Measurements from ENCODE around the gene AMH.
A peak's percentile ranks its signal among the peaks of the same experiment; 100 is the strongest.

Gene AMH

GRCh38 chr19:2216361-2217225 lies 32.5 kb upstream of the AMH start:
- H3K4me3 ChIP-seq (ENCODE audit: low read length in 2 of 2): no peak overlapping the region
- peak overlapping the region; percentile 24 for H2BK5ac ChIP-seq (ENCODE audit: low read length)
- H2BK15ac ChIP-seq (ENCODE audit: low read length): no peak overlapping the region
- H3K9ac ChIP-seq (ENCODE audit: low read depth, low read length, poor library complexity): peak overlapping the region; percentile 63
- peaks cover 64 to 96% of the 10 kb centered on the region in 2 donors for H3K36me3 ChIP-seq (replicated peaks in 1 of 2; ENCODE audit: control insufficient read depth in 2 of 2, insufficient read depth in 2 of 2, low read length in 2 of 2)
- H3K4ac ChIP-seq (ENCODE audit: low read length): no peak overlapping the region
- no peak overlapping the region for H2AK5ac ChIP-seq (ENCODE audit: low read depth, low read length)
- H3K27ac ChIP-seq (replicated peaks; ENCODE audit: low read length): no peak overlapping the region
- no peak overlapping the region for H3K4me2 ChIP-seq (ENCODE audit: insufficient read depth, low read length, poor library complexity, severe bottlenecking)
- WGBS, 2 donors (ENCODE audit: extremely low coverage in 2 of 2, insufficient read length in 2 of 2, insufficient replicate concordance in 1 of 2): no CpG with 5 or more reads among the region's 43 CpGs
- H3K4me1 ChIP-seq (ENCODE audit: control insufficient read depth in 2 of 2, insufficient read depth in 1 of 2, low read depth in 1 of 2, low read length in 2 of 2): no peaks in the 10 kb centered on the region
- DNase-seq (ENCODE audit: low spot score): no peak
- H2BK120ac ChIP-seq (ENCODE audit: low read depth, low read length): peak overlapping the region; percentile 52
- no peaks in the 10 kb centered on the region for H3K9me3 ChIP-seq (replicated peaks in 1 of 2; ENCODE audit: control insufficient read depth in 2 of 2, insufficient read depth in 1 of 2, low read depth in 1 of 2, low read length in 2 of 2)
- no peak overlapping the region for H2AFZ ChIP-seq (ENCODE audit: low read length)
- peak overlapping the region; percentile 85 for H3K23ac ChIP-seq (ENCODE audit: low read depth, low read length, poor library complexity)
- peaks cover 14% of the 10 kb centered on the region for H3K79me1 ChIP-seq (ENCODE audit: low read depth, low read length)
- H3K27me3 ChIP-seq (ENCODE audit: control insufficient read depth in 3 of 3, insufficient read depth in 3 of 3, low read depth in 1 of 3, low read length in 3 of 3): no peaks in the 10 kb centered on the region
- peak overlapping the region; percentile 2 for H3K18ac ChIP-seq (ENCODE audit: low read length)
- peak overlapping the region; percentile 82 for H3K14ac ChIP-seq (ENCODE audit: low read length)
- no peak overlapping the region for H4K91ac ChIP-seq (ENCODE audit: low read depth, low read length, poor library complexity)
- H2BK12ac ChIP-seq (ENCODE audit: low read length): no peak overlapping the region
- H4K8ac ChIP-seq (ENCODE audit: low read depth, low read length): no peak overlapping the region

GRCh38 chr19:2217591-2217990 lies 31.5 kb upstream of the AMH start:
- Histone ChIP-seq H4K8ac (ENCODE audit: low read depth, low read length) (no peak overlapping the region), H3K4me3 (ENCODE audit: low read length in 2 of 2) (no peak overlapping the region), H2BK15ac (ENCODE audit: low read length) (no peak overlapping the region), H4K91ac (ENCODE audit: low read depth, low read length, poor library complexity) (no peak overlapping the region), H3K14ac (ENCODE audit: low read length) (no peak overlapping the region), H3K27ac (replicated peaks; ENCODE audit: low read length) (no peak overlapping the region), H2BK12ac (ENCODE audit: low read length) (no peak overlapping the region), H3K9ac (ENCODE audit: low read depth, low read length, poor library complexity) (no peak overlapping the region), H2AFZ (ENCODE audit: low read length) (no peak overlapping the region), H3K9me3 (replicated peaks in 1 of 2; ENCODE audit: control insufficient read depth in 2 of 2, insufficient read depth in 1 of 2, low read depth in 1 of 2, low read length in 2 of 2) (no peaks in the 10 kb centered on the region), H2BK120ac (ENCODE audit: low read depth, low read length) (no peak overlapping the region), H3K4ac (ENCODE audit: low read length) (no peak overlapping the region), H3K23ac (ENCODE audit: low read depth, low read length, poor library complexity) (peak overlapping the region; percentile 85), H3K4me1 (ENCODE audit: control insufficient read depth in 2 of 2, insufficient read depth in 1 of 2, low read depth in 1 of 2, low read length in 2 of 2) (no peaks in the 10 kb centered on the region), H2AK5ac (ENCODE audit: low read depth, low read length) (no peak overlapping the region), H3K36me3 (replicated peaks in 1 of 2; ENCODE audit: control insufficient read depth in 2 of 2, insufficient read depth in 2 of 2, low read length in 2 of 2) (peaks cover 59 to 95% of the 10 kb centered on the region in 2 donors), H3K18ac (ENCODE audit: low read length) (no peak overlapping the region), H3K79me1 (ENCODE audit: low read depth, low read length) (peaks cover 17% of the 10 kb centered on the region), H3K27me3 (ENCODE audit: control insufficient read depth in 3 of 3, insufficient read depth in 3 of 3, low read depth in 1 of 3, low read length in 3 of 3) (no peaks in the 10 kb centered on the region), H2BK5ac (ENCODE audit: low read length) (peak overlapping the region; percentile 11), H3K4me2 (ENCODE audit: insufficient read depth, low read length, poor library complexity, severe bottlenecking) (no peak overlapping the region)
- no peak for DNase-seq (ENCODE audit: low spot score)
- WGBS, 2 donors (ENCODE audit: extremely low coverage in 2 of 2, insufficient read length in 2 of 2, insufficient replicate concordance in 1 of 2): no CpG with 5 or more reads among the region's 22 CpGs

DNA sequence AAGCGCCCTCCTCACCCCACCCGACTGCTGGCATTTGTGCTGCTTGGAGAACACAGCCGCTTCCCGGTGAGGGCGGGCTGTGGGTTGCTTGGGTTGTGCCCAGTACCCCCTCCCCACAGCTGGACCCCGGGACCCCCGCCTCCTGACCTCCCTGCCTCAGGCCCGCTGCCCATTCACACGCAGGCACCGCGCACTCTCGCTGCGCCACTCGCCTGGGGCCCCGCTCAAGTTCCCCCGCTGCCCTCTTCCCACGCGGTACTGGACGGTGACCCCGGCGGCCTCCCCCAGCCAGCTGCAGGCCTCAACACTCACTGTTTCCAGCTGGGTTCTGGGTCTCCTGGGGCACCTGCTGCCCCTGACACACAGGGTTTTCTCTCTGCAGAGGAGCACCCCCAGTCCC lies 29.4 kb upstream of the AMH start:
- H3K9ac ChIP-seq (ENCODE audit: low read depth, low read length, poor library complexity): peak overlapping the region; percentile 4
- H3K4me1 ChIP-seq (ENCODE audit: control insufficient read depth in 2 of 2, insufficient read depth in 1 of 2, low read depth in 1 of 2, low read length in 2 of 2): no peaks in the 10 kb centered on the region
- no peak overlapping the region for H2AK5ac ChIP-seq (ENCODE audit: low read depth, low read length)
- peaks cover 16% of the 10 kb centered on the region for H3K79me1 ChIP-seq (ENCODE audit: low read depth, low read length)
- H3K4me3 ChIP-seq (ENCODE audit: low read length in 2 of 2): no peak overlapping the region
- no peak overlapping the region for H3K18ac ChIP-seq (ENCODE audit: low read length)
- no peak overlapping the region for H3K27ac ChIP-seq (replicated peaks; ENCODE audit: low read length)
- H3K4ac ChIP-seq (ENCODE audit: low read length): no peak overlapping the region
- H2BK120ac ChIP-seq (ENCODE audit: low read depth, low read length): no peak overlapping the region
- H2BK15ac ChIP-seq (ENCODE audit: low read length): no peak overlapping the region
- H4K91ac ChIP-seq (ENCODE audit: low read depth, low read length, poor library complexity): no peak overlapping the region
- no peaks in the 10 kb centered on the region for H3K27me3 ChIP-seq (ENCODE audit: control insufficient read depth in 3 of 3, insufficient read depth in 3 of 3, low read depth in 1 of 3, low read length in 3 of 3)
- no peak overlapping the region for H3K14ac ChIP-seq (ENCODE audit: low read length)
- H4K8ac ChIP-seq (ENCODE audit: low read depth, low read length): peak overlapping the region; percentile 43
- no peak for DNase-seq (ENCODE audit: low spot score)
- peak overlapping the region; percentile 3 for H3K23ac ChIP-seq (ENCODE audit: low read depth, low read length, poor library complexity)
- no peak overlapping the region for H2BK5ac ChIP-seq (ENCODE audit: low read length)
- H3K4me2 ChIP-seq (ENCODE audit: insufficient read depth, low read length, poor library complexity, severe bottlenecking): no peak overlapping the region
- no peak overlapping the region for H2AFZ ChIP-seq (ENCODE audit: low read length)
- H3K36me3 ChIP-seq (replicated peaks in 1 of 2; ENCODE audit: control insufficient read depth in 2 of 2, insufficient read depth in 2 of 2, low read length in 2 of 2): peaks cover 48 to 90% of the 10 kb centered on the region in 2 donors
- WGBS, 2 donors (ENCODE audit: extremely low coverage in 2 of 2, insufficient read length in 2 of 2, insufficient replicate concordance in 1 of 2): no CpG with 5 or more reads among the region's 21 CpGs
- peak overlapping the region; percentile 10 for H2BK12ac ChIP-seq (ENCODE audit: low read length)
- H3K9me3 ChIP-seq (replicated peaks in 1 of 2; ENCODE audit: control insufficient read depth in 2 of 2, insufficient read depth in 1 of 2, low read depth in 1 of 2, low read length in 2 of 2): no peaks in the 10 kb centered on the region

DNA sequence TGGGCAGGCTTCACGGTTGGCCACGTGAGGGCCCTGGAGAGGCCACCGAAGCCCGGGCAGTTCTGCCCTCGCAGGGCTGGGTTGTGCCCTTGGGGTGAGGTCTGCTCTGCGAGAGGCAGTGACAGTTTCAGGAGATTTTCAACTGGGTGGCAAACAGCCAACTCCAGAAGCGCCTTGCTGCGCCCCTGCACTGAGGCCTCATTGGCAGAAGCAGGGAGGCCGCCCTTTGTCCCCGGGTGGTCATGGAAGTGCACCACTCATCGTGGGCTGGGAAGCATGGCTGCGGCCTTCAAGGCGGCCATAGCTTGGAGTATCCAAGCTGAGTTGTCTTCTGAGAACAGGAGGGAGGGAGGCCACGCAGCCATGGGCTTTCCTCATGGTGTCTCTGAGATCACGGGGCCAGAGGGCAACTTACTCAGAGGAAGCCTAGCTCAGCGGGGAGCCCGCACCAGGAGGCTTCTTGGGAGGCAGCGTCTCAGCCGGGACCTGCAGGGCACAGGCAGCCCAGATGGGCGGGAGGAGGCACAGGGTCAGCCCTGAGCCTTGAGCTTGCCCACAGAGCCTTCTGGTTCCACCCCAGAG lies 27.8 kb upstream of the AMH start:
- peaks cover 47 to 90% of the 10 kb centered on the region in 2 donors for H3K36me3 ChIP-seq (replicated peaks in 1 of 2; ENCODE audit: control insufficient read depth in 2 of 2, insufficient read depth in 2 of 2, low read length in 2 of 2)
- no peak overlapping the region for H3K18ac ChIP-seq (ENCODE audit: low read length)
- H2AK5ac ChIP-seq (ENCODE audit: low read depth, low read length): no peak overlapping the region
- no peak overlapping the region for H2BK15ac ChIP-seq (ENCODE audit: low read length)
- no CpG with 5 or more reads among the region's 20 CpGs for WGBS, 2 donors (ENCODE audit: extremely low coverage in 2 of 2, insufficient read length in 2 of 2, insufficient replicate concordance in 1 of 2)
- no peak overlapping the region for H3K9ac ChIP-seq (ENCODE audit: low read depth, low read length, poor library complexity)
- no peaks in the 10 kb centered on the region for H3K9me3 ChIP-seq (replicated peaks in 1 of 2; ENCODE audit: control insufficient read depth in 2 of 2, insufficient read depth in 1 of 2, low read depth in 1 of 2, low read length in 2 of 2)
- no peak overlapping the region for H3K4me2 ChIP-seq (ENCODE audit: insufficient read depth, low read length, poor library complexity, severe bottlenecking)
- no peak overlapping the region for H2BK5ac ChIP-seq (ENCODE audit: low read length)
- H2AFZ ChIP-seq (ENCODE audit: low read length): no peak overlapping the region
- H3K23ac ChIP-seq (ENCODE audit: low read depth, low read length, poor library complexity): no peak overlapping the region
- H3K79me1 ChIP-seq (ENCODE audit: low read depth, low read length): peaks cover 12% of the 10 kb centered on the region
- no peaks in the 10 kb centered on the region for H3K27me3 ChIP-seq (ENCODE audit: control insufficient read depth in 3 of 3, insufficient read depth in 3 of 3, low read depth in 1 of 3, low read length in 3 of 3)
- H2BK12ac ChIP-seq (ENCODE audit: low read length): no peak overlapping the region
- H4K8ac ChIP-seq (ENCODE audit: low read depth, low read length): no peak overlapping the region
- no peak overlapping the region for H3K4ac ChIP-seq (ENCODE audit: low read length)
- H3K27ac ChIP-seq (replicated peaks; ENCODE audit: low read length): no peak overlapping the region
- H3K4me1 ChIP-seq (ENCODE audit: control insufficient read depth in 2 of 2, insufficient read depth in 1 of 2, low read depth in 1 of 2, low read length in 2 of 2): no peaks in the 10 kb centered on the region
- no peak for DNase-seq (ENCODE audit: low spot score)
- peak overlapping the region; percentile 72 for H4K91ac ChIP-seq (ENCODE audit: low read depth, low read length, poor library complexity)
- no peak overlapping the region for H2BK120ac ChIP-seq (ENCODE audit: low read depth, low read length)
- no peak overlapping the region for H3K14ac ChIP-seq (ENCODE audit: low read length)
- H3K4me3 ChIP-seq (ENCODE audit: low read length in 2 of 2): no peak overlapping the region
